ENCODE results near the gene FPR2.
A peak's percentile ranks its signal among the peaks of the same experiment; 100 is the strongest.

The FPR2 gene

DNA sequence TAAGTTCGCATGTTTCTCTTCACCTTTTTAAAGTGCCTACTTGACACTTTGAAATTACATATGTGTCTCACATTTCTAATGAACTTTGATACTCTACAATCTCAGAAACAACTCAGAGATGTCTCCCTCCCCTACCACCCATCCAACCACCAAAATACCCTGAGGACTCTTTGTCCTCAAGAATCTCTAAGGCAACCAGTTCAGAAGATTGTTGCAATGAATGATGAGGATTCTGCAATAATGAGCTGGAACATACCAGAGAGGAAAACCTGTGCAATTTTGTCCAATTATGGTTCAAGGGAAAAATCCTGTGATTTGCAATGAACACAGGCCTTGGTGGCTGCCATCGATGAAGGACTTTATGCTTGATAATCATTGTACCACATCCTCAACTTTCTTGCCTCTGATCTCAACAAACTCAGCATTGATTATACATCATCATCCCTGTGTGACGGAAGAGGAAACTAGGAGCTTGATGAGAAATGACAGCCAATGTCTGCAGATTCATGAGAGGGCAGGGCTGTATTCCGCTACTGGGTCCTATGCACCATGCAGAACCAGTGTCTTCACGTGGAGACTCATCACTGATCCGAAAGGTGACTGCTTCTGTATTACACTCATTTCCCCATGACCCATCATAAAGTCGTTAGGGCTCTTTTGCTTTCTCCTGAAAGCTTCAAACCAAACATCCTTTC is 10.4 kb upstream of the FPR2 start:
- TF ChIP-seq, protein P1, sequence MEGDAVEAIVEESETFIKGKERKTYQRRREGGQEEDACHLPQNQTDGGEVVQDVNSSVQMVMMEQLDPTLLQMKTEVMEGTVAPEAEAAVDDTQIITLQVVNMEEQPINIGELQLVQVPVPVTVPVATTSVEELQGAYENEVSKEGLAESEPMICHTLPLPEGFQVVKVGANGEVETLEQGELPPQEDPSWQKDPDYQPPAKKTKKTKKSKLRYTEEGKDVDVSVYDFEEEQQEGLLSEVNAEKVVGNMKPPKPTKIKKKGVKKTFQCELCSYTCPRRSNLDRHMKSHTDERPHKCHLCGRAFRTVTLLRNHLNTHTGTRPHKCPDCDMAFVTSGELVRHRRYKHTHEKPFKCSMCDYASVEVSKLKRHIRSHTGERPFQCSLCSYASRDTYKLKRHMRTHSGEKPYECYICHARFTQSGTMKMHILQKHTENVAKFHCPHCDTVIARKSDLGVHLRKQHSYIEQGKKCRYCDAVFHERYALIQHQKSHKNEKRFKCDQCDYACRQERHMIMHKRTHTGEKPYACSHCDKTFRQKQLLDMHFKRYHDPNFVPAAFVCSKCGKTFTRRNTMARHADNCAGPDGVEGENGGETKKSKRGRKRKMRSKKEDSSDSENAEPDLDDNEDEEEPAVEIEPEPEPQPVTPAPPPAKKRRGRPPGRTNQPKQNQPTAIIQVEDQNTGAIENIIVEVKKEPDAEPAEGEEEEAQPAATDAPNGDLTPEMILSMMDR (conservative IDR thresholded peaks at IDR 0.05; ENCODE audit: low read depth), result no peak
- DNase-seq (ENCODE audit: low spot score), result no peak
- POLR2A ChIA-PET (ENCODE audit: low non-redundant PET), result no interaction called here
- no peak overlapping the region for H3K27ac ChIP-seq
- CTCF ChIA-PET, result no interaction called here

DNA sequence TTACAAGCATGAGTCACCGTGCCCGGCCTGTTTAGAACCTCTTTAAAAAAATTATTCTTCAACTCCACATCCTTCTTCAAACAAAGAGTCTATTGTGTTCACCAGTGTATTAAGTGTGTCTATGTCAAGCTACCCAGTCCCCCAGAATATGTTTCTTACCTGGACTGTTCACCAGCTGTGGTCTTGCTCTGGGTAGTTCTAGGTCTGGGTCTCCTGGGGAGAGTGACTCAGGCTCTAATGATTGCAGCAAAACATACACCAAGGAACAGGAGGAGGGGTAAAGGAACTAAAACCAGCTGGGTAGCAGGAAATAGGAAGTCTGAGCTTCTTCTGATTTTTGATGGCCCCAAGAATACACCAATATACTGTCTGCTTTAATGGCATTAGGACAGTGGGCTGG is 9.3 kb upstream of the FPR2 start, which contains the start of gene FPR1:
TSS of gene FPR1 (minus strand) at position 224 of the 400 bp plus-strand sequence. CDS start 4,884 bp downstream, outside the sequence.
- no peak within 1 kb of the TSS for H3K27ac ChIP-seq
- ChIA-PET POLR2A (ENCODE audit: low non-redundant PET) (no interaction called here), CTCF (no interaction called here)
- TF ChIP-seq, protein P1 (conservative IDR thresholded peaks at IDR 0.05; ENCODE audit: low read depth), result no peak
- peak; percentile 5 for DNase-seq (ENCODE audit: low spot score)

DNA sequence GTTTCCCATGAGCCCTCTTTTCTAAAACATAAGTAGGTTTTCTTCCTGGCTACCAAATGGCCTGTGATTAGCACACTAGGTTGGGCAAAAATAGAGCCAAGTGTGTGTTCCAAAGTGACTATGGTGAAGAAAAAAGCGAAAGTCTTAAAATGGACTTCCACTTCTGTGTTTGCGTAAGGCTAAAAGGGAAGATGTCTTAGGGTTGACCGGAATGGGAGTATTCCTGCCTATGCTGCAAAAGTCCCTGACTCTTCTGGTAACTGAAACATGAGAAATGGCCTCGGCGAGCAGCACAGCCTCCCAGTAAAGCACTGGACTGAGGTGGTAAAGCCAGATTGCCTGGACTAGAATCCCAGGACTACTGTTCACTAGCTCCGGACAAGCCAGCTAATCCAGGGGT is 6.9 kb upstream of the FPR2 start:
- DNase-seq (ENCODE audit: low spot score), result no peak
- TF ChIP-seq, protein P1 (conservative IDR thresholded peaks at IDR 0.05; ENCODE audit: low read depth), result no peak
- CTCF ChIA-PET, result no interaction called here
- no peak overlapping the region for H3K27ac ChIP-seq
- POLR2A ChIA-PET (ENCODE audit: low non-redundant PET), result no interaction called here

DNA sequence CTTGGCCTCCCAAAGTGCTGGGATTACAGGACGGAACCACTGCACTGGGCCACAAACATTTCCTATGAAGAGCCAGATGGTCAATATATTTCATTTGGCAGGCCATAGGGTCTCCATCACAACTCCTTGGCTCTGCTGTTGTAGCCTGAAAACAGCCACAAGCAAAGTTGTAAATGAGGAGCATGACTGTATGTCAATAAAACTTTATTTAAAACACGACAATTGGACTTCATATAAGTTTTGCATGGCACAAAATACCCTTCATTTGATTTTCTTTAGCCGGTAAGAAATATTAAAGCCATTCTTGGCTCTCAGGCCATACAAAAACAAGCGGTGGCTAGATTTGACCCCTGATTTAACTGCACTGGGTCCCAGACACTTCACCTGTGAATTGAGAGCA is 6.2 kb upstream of the FPR2 start:
- H3K27ac ChIP-seq, result no peak overlapping the region
- TF ChIP-seq, protein P1 (conservative IDR thresholded peaks at IDR 0.05; ENCODE audit: low read depth), result no peak
- no peak for DNase-seq (ENCODE audit: low spot score)
- CTCF ChIA-PET, result no interaction called here
- POLR2A ChIA-PET (ENCODE audit: low non-redundant PET), result no interaction called here

DNA sequence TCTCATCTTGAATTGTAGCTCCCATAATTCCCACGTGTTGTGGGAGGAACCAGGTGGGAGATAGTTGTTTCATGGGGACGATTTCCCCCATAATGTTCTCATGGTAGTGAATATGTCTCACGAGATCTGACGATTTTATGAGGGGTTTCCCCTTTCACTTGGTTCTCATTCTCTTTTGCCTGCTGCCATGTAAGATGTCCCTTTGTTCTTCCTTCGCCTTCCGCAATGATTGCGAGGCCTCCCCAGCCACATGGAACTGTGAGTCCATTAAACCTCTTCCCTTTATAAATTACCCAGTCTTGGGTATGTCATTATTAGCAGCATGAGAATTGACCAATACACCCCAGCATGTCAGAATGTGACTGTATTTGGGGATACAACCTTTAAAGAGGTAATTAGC is 5.4 kb upstream of the FPR2 start:
- no peak for DNase-seq (ENCODE audit: low spot score)
- H3K27ac ChIP-seq, result no peak overlapping the region
- ChIA-PET POLR2A (ENCODE audit: low non-redundant PET) (no interaction called here), CTCF (no interaction called here)
- TF ChIP-seq, protein P1 (conservative IDR thresholded peaks at IDR 0.05; ENCODE audit: low read depth), result no peak

DNA sequence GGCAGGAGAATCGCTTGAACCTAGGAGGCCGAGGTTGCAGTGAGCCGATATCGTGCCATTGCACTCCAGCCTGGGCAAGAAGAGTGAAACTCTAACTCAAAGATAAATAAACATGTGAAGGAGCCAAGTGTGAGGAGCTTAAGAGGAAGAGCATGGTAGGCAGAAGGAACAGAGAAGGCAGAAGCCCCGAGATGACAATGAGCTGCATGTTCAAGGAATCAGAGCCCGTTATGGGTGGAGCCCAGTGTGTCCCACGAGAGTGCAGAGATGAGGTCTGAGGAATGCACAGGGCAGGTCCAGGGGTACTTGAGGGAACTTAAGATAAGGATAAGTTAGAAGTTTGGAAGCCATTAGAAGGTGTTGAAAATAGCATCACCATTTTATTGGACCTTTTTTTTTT is 716 bp downstream of the FPR2 start:
- no peak for DNase-seq (ENCODE audit: low spot score)
- CTCF ChIA-PET, result interaction anchor here (1.0 kb wide), 1 partner anchor 16 kb away, joined by 5 read pairs; no protein-coding TSS in a partner anchor

More for the DNA sequence above, 716 bp downstream of the FPR2 start:
- TF ChIP-seq, protein P1 (conservative IDR thresholded peaks at IDR 0.05; ENCODE audit: low read depth), result no peak
- POLR2A ChIA-PET (ENCODE audit: low non-redundant PET), result no interaction called here
- H3K27ac ChIP-seq, result no peak overlapping the region
